ENCODE data around the gene EHHADH. TPM values are rescaled to one million over a fixed set of nuclear protein-coding genes. Genes with fewer than 3 reads are reported as not detected.

EHHADH gene
- total and polyA plus RNA-seq, 2 experiments from 2014 or later = 2.5 to 6.0 TPM

DNA sequence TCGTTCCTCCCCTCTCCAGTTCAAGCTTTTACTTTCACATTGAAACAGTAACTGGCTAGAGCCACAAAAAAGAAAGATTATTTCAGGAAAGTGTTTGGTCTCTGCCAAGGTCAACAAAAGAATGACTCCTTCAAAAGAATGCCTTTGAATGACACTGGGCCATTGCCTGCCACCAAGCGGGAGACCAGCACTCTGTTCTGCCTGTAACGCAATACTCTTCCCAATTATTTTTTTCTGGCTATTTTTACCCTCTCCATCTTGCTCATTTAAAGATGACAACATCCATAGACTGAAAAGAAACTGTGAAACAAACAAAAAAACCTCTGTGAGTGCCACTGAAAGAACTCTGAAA lies 37.3 kb downstream of the EHHADH start:
- H3K27me3 Mint-ChIP-seq (ENCODE audit: insufficient read depth, low read depth, poor library complexity) = no peaks in the 10 kb centered on the region
- Histone ChIP-seq H3K4me1 (ENCODE audit: insufficient read depth) (peaks cover 5% of the 10 kb centered on the region), H3K79me2 (replicated peaks; ENCODE audit: insufficient read depth) (no peaks in the 10 kb centered on the region), H3K9me2 (ENCODE audit: insufficient read depth) (no peaks in the 10 kb centered on the region), H2AFZ (0 out of 2 replicates have a peak overlapping the region, but pooled peaks have one; percentile 17), H3K4me2 (peak overlapping the region; percentile 8; the same call in 1 of the 2 replicates), H3F3A (replicated peaks; ENCODE audit: low read depth) (no peaks in the 10 kb centered on the region), H3K27ac (ENCODE audit: low read depth) (peak overlapping the region; percentile 3; the same call in 1 of the 2 replicates), H3K4me3 (0 out of 2 replicates have a peak overlapping the region, but pooled peaks have one; percentile 1), H3K36me3 (ENCODE audit: insufficient read depth) (no peaks in the 10 kb centered on the region), H4K20me1 (replicated peaks; ENCODE audit: insufficient read depth) (no peaks in the 10 kb centered on the region), H3K27me3 (ENCODE audit: insufficient read depth) (no peaks in the 10 kb centered on the region)
- no peaks in the 10 kb centered on the region for H3K9me3 Mint-ChIP-seq
- H3K27ac Mint-ChIP-seq = peak overlapping the region; percentile 80
- DNase-seq (ENCODE audit: low spot score) (peak; percentile 52), ATAC-seq (peak; percentile 95)
- no peaks in the 10 kb centered on the region for H3K36me3 Mint-ChIP-seq (ENCODE audit: low read depth)
- H3K4me3 Mint-ChIP-seq = peak overlapping the region; percentile 11
- TF ChIP-seq ZNF114 (CRISPR knock-in tag; IDR thresholded peaks at IDR 0.05) = no peak
- TF ChIP-seq, protein P1, sequence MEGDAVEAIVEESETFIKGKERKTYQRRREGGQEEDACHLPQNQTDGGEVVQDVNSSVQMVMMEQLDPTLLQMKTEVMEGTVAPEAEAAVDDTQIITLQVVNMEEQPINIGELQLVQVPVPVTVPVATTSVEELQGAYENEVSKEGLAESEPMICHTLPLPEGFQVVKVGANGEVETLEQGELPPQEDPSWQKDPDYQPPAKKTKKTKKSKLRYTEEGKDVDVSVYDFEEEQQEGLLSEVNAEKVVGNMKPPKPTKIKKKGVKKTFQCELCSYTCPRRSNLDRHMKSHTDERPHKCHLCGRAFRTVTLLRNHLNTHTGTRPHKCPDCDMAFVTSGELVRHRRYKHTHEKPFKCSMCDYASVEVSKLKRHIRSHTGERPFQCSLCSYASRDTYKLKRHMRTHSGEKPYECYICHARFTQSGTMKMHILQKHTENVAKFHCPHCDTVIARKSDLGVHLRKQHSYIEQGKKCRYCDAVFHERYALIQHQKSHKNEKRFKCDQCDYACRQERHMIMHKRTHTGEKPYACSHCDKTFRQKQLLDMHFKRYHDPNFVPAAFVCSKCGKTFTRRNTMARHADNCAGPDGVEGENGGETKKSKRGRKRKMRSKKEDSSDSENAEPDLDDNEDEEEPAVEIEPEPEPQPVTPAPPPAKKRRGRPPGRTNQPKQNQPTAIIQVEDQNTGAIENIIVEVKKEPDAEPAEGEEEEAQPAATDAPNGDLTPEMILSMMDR (conservative IDR thresholded peaks at IDR 0.05; ENCODE audit: low read depth in 2 of 2) = peak in 1 of 2 experiments; percentile 13; a peak in 1 of 4 replicates
- H3K4me1 Mint-ChIP-seq = peaks cover 13% of the 10 kb centered on the region; the same call in 2 of the 3 replicates

DNA sequence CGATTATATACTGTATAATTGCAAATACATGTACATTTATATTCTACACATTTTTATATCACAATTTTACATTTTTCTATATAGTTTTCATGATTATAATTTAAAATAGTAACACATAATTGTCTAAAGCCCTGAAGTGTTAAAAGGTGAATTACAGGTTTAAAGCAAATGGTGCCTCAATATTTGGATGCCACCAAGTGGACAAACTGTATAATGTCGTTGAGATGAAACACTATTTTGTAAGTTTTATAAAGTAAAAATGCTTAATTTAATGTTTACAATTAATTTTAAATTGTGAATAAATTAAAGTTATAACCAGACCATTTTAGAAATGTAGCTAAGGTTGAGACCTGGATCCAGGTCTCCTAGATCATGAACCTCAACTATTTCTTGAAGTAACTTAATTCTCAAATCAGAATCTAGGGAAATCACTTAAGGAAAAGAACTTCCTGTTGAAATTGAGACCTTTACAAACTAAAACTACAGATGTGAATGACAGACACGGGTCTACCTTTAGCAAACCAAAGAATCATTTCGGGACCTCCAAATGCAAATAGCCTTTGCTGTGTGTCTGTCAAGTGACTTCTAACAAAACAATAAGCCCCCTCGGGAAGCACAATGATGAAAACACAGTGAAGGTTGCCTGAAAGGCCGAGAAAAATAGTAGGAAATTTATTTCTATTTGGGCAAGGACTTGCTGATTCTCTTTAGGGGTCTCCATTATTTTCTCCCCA lies 37.8 kb downstream of the EHHADH start:
- H3K27ac ChIP-seq (ENCODE audit: low read depth) = peak overlapping the region; percentile 3; the same call in 1 of the 2 replicates
- H2AFZ ChIP-seq = no peak overlapping the region
- ATAC-seq = peak; percentile 55
- 0 out of 2 replicates have a peak overlapping the region, but pooled peaks have one; percentile 1 for H3K4me3 ChIP-seq
- H3K9me2 ChIP-seq (ENCODE audit: insufficient read depth) = no peaks in the 10 kb centered on the region
- H3K36me3 Mint-ChIP-seq (ENCODE audit: low read depth) = no peaks in the 10 kb centered on the region
- no peaks in the 10 kb centered on the region for H3K27me3 ChIP-seq (ENCODE audit: insufficient read depth)
- peak overlapping the region; percentile 80 for H3K27ac Mint-ChIP-seq
- H3K36me3 ChIP-seq (ENCODE audit: insufficient read depth) = no peaks in the 10 kb centered on the region
- H3K9me3 Mint-ChIP-seq = no peaks in the 10 kb centered on the region
- H3K79me2 ChIP-seq (replicated peaks; ENCODE audit: insufficient read depth) = no peaks in the 10 kb centered on the region
- no peaks in the 10 kb centered on the region for H4K20me1 ChIP-seq (replicated peaks; ENCODE audit: insufficient read depth)
- H3K4me1 Mint-ChIP-seq = peaks cover 13% of the 10 kb centered on the region; the same call in 2 of the 3 replicates
- peak overlapping the region; percentile 11 for H3K4me3 Mint-ChIP-seq
- H3K4me2 ChIP-seq = peak overlapping the region; percentile 8; the same call in 1 of the 2 replicates
- no peaks in the 10 kb centered on the region for H3K27me3 Mint-ChIP-seq (ENCODE audit: insufficient read depth, low read depth, poor library complexity)
- peaks cover 5% of the 10 kb centered on the region for H3K4me1 ChIP-seq (ENCODE audit: insufficient read depth)
- TF ChIP-seq, protein P1 (conservative IDR thresholded peaks at IDR 0.05; ENCODE audit: low read depth in 2 of 2) = peak; percentile 49 to 54
- TF ChIP-seq, protein P2, sequence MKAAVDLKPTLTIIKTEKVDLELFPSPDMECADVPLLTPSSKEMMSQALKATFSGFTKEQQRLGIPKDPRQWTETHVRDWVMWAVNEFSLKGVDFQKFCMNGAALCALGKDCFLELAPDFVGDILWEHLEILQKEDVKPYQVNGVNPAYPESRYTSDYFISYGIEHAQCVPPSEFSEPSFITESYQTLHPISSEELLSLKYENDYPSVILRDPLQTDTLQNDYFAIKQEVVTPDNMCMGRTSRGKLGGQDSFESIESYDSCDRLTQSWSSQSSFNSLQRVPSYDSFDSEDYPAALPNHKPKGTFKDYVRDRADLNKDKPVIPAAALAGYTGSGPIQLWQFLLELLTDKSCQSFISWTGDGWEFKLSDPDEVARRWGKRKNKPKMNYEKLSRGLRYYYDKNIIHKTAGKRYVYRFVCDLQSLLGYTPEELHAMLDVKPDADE (IDR thresholded peaks at IDR 0.05) = no peak
- DNase-seq (ENCODE audit: low spot score) = peak; percentile 35
- no peaks in the 10 kb centered on the region for H3F3A ChIP-seq (replicated peaks; ENCODE audit: low read depth)

Data from GM23338 (cell line).